K562 (cell line): ENCODE data around the gene STARD13.

Source experiments
- CTCF ChIP-seq, 3 experiments: IDR thresholded peaks in 2 of 3; conservative IDR thresholded peaks in 1 of 3; 2 replicates each; pipeline ENCODE4 v1.5.1; 2011 to 2012; ENCODE audit warnings: low read length in 3 of 3, mild to moderate bottlenecking in 3 of 3, control low read depth in 2 of 3, improper control_type of control experiment in 1 of 3, inconsistent platforms in 1 of 3, low read depth in 1 of 3, mixed read lengths in 1 of 3, moderate library complexity in 1 of 3; ENCODE audit not compliant: insufficient read depth in 2 of 3
- EP300 ChIP-seq: IDR thresholded peaks from 2 replicates; pipeline ENCODE4 v1.6.1; 2012; ENCODE audit warnings: low read length, improper control_type of control experiment
- FOXA1 ChIP-seq: fragments of 450-650 bp; IDR thresholded peaks from 2 replicates; pipeline ENCODE4 v1.6.1; 2016; ENCODE audit warnings: mild to moderate bottlenecking, borderline replicate concordance
- FOXK1 ChIP-seq: sonication (generic); formaldehyde crosslinking; IDR thresholded peaks from 2 replicates; pipeline ENCODE4 v1.8.0; 2022; ENCODE audit warnings: missing genetic modification reagents, mild to moderate bottlenecking, borderline replicate concordance
- GTF2F1 ChIP-seq: IDR thresholded peaks from 2 replicates; pipeline ENCODE4 v1.6.1; 2011; ENCODE audit warnings: low read depth, low read length, improper control_type of control experiment
- HCFC1 ChIP-seq: IDR thresholded peaks from 2 replicates; pipeline ENCODE4 v1.6.1; 2012; ENCODE audit warnings: low read depth, low read length, improper control_type of control experiment
- RCOR1 ChIP-seq, 2 experiments: IDR thresholded peaks; 2 replicates each; pipeline ENCODE4 v1.6.1; 2012; ENCODE audit warnings: low read depth in 2 of 2, low read length in 2 of 2, borderline replicate concordance in 1 of 2, improper control_type of control experiment in 1 of 2
- SMARCA4 ChIP-seq: fragments of 450-650 bp; IDR thresholded peaks from 2 replicates; pipeline ENCODE4 v1.6.1; 2016
- STAT5A ChIP-seq: IDR thresholded peaks from 2 replicates; pipeline ENCODE4 v1.6.1; 2012; ENCODE audit warnings: low read length, inconsistent platforms, borderline replicate concordance
- THAP12 ChIP-seq: fragments of 250-450 bp; sonication (Bioruptor Pico); IDR thresholded peaks from 2 replicates; pipeline ENCODE4 v1.9.0; 2021; ENCODE audit warnings: mild to moderate bottlenecking, inconsistent platforms
- ZBTB1 ChIP-seq: sonication (generic); formaldehyde crosslinking; IDR thresholded peaks from 2 replicates; pipeline ENCODE4 v1.8.1; 2023; ENCODE audit warnings: missing genetic modification reagents, low read depth, mild to moderate bottlenecking, borderline replicate concordance
- ZNF282 ChIP-seq: sonication (generic); formaldehyde crosslinking; IDR thresholded peaks from 2 replicates; pipeline ENCODE4 v1.8.1; 2023; ENCODE audit warnings: missing genetic modification reagents
- TF ChIP-seq, protein P1 (sequence below), 2 experiments: fragments of 450-650 bp in 1 of 2; sonication (generic) in 1 of 2; formaldehyde crosslinking in 1 of 2; IDR thresholded peaks; 2 replicates each; pipeline versions ENCODE4 v1.7.1 to v1.9.0; 2016 to 2022; ENCODE audit warnings: inconsistent platforms in 1 of 2, mild to moderate bottlenecking in 1 of 2, missing genetic modification reagents in 1 of 2

GRCh38 chr13:33263484-33263883 is 22.1 kb downstream of the STARD13 start:
- TF ChIP-seq ZBTB1 (CRISPR knock-in tag) (no peak), THAP12 (CRISPR knock-in tag) (no peak), FOXA1 (no peak), ZNF282 (CRISPR knock-in tag) (no peak), EP300 (no peak), GTF2F1 (no peak), RCOR1 (IDR thresholded peaks at IDR 0.05; ENCODE audit: borderline replicate concordance in 1 of 2, low read depth in 2 of 2, low read length in 2 of 2) (no peak), FOXK1 (CRISPR knock-in tag) (no peak), SMARCA4 (no peak), CTCF (IDR thresholded peaks at IDR 0.05 in 2 of 3, conservative IDR thresholded peaks at IDR 0.05 in 1 of 3; ENCODE audit: insufficient read depth in 2 of 3, low read depth in 1 of 3, low read length in 3 of 3) (no peak), HCFC1 (no peak), STAT5A (no peak)
- TF ChIP-seq, protein P1, sequence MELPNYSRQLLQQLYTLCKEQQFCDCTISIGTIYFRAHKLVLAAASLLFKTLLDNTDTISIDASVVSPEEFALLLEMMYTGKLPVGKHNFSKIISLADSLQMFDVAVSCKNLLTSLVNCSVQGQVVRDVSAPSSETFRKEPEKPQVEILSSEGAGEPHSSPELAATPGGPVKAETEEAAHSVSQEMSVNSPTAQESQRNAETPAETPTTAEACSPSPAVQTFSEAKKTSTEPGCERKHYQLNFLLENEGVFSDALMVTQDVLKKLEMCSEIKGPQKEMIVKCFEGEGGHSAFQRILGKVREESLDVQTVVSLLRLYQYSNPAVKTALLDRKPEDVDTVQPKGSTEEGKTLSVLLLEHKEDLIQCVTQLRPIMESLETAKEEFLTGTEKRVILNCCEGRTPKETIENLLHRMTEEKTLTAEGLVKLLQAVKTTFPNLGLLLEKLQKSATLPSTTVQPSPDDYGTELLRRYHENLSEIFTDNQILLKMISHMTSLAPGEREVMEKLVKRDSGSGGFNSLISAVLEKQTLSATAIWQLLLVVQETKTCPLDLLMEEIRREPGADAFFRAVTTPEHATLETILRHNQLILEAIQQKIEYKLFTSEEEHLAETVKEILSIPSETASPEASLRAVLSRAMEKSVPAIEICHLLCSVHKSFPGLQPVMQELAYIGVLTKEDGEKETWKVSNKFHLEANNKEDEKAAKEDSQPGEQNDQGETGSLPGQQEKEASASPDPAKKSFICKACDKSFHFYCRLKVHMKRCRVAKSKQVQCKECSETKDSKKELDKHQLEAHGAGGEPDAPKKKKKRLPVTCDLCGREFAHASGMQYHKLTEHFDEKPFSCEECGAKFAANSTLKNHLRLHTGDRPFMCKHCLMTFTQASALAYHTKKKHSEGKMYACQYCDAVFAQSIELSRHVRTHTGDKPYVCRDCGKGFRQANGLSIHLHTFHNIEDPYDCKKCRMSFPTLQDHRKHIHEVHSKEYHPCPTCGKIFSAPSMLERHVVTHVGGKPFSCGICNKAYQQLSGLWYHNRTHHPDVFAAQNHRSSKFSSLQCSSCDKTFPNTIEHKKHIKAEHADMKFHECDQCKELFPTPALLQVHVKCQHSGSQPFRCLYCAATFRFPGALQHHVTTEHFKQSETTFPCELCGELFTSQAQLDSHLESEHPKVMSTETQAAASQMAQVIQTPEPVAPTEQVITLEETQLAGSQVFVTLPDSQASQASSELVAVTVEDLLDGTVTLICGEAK (IDR thresholded peaks at IDR 0.05), result no peak
- TF ChIP-seq, protein P1 (CRISPR knock-in tag; IDR thresholded peaks at IDR 0.05), result no peak
